Measurements from ENCODE around the gene ASCC3. TPM values are rescaled to one million over a fixed set of nuclear protein-coding genes. Genes with fewer than 3 reads are reported as not detected.

Gene ASCC3
- total and polyA plus RNA-seq, 12 donors: 3.1 to 46.2 (median 32.4) TPM

GRCh38 chr6:100880149-100880852, 828 bp downstream of the ASCC3 start:
- Histone ChIP-seq H3K4me3 (peak overlapping the region; percentile 68 to 91 (median 84)), H3K36me3 (replicated peaks in 1 of 2) (no peaks in the 10 kb centered on the region), H3K9me3 (replicated peaks in 1 of 3) (no peaks in the 10 kb centered on the region), H3K27ac (peak overlapping the region in 4 of 5 donors; percentile 89 to 95 (median 92)), H3K27me3 (no peaks in the 10 kb centered on the region), H3K4me1 (replicated peaks in 1 of 2) (peaks cover 5 to 19% of the 10 kb centered on the region in 2 donors)
- no peak for TF ChIP-seq CTCF (IDR thresholded peaks at IDR 0.05)
- TF ChIP-seq POLR2A (IDR thresholded peaks at IDR 0.05): no peak
- intact Hi-C loops (cut with DNase I): no loop called here
- DNase-seq: peak in 1 of 7 donors; percentile 13
- 3 to 4% (median 3%) methylated on average over 5 of the region's 5 CpGs for WGBS, 4 donors

DNA sequence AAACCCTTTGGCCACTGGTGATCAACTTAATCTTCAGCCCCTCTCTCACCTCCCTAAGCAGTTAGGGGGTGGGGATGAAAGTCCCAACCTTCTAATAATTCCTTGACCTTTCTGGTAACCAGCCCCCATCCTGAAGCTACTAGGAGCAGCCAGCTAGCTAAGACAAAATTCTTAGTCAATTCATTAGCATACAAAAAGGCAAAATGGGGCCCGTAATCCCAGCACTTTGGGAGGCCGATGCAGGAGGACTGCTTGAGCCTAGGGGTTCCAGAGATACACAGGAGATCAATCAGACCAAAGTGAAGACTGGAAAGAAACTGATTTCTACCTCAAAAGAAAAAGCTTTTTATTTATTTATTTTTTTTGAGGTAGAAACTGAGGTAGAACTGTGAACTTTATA, 1.8 kb downstream of the ASCC3 start:
- Histone ChIP-seq H3K4me3 (no peak overlapping the region), H3K27ac (no peak overlapping the region), H3K27me3 (no peaks in the 10 kb centered on the region), H3K9me3 (replicated peaks in 1 of 3) (no peaks in the 10 kb centered on the region), H3K36me3 (replicated peaks in 1 of 2) (no peaks in the 10 kb centered on the region), H3K4me1 (replicated peaks in 1 of 2) (peaks cover 5 to 19% of the 10 kb centered on the region in 2 donors)
- no peak for TF ChIP-seq CTCF (IDR thresholded peaks at IDR 0.05)
- no peak for TF ChIP-seq POLR2A (IDR thresholded peaks at IDR 0.05)
- 95 to 97% (median 96%) methylated on average over 2 of the region's 2 CpGs for WGBS, 4 donors
- DNase-seq: no peak
- intact Hi-C loops (cut with DNase I): loop anchor here in 1 of 2 donors (10.0 kb wide), 1 partner anchor 55 kb away; no protein-coding TSS in a partner anchor

DNA sequence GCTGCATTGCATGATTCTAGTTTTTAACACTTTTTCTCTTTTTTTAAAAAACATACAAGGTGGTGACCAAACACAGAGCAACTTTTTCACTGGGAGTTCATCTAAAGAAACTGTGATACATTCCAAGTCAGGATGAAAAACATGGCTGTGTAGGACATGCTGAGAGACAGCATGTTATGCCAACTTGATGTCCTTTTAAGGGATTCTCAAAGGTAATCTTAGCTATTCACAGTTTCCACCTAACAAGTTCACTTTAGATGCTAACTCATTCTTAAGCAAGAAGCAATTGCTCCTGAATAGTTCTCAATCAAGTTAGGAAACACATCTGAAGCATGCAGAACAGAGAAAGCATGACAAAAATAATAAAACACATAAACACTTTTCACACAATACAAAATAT, 3.3 kb downstream of the ASCC3 start:
- Histone ChIP-seq H3K4me3 (no peak overlapping the region), H3K4me1 (replicated peaks in 1 of 2) (peaks cover 5 to 19% of the 10 kb centered on the region in 2 donors), H3K9me3 (replicated peaks in 1 of 3) (no peaks in the 10 kb centered on the region), H3K36me3 (replicated peaks in 1 of 2) (no peaks in the 10 kb centered on the region), H3K27ac (no peak overlapping the region), H3K27me3 (no peaks in the 10 kb centered on the region)
- TF ChIP-seq POLR2A (IDR thresholded peaks at IDR 0.05) (no peak), CTCF (IDR thresholded peaks at IDR 0.05) (no peak)
- DNase-seq: no peak
- intact Hi-C loops (cut with DNase I): loop anchor here in 1 of 2 donors (10.0 kb wide), 1 partner anchor 53 kb away; no protein-coding TSS in a partner anchor

DNA sequence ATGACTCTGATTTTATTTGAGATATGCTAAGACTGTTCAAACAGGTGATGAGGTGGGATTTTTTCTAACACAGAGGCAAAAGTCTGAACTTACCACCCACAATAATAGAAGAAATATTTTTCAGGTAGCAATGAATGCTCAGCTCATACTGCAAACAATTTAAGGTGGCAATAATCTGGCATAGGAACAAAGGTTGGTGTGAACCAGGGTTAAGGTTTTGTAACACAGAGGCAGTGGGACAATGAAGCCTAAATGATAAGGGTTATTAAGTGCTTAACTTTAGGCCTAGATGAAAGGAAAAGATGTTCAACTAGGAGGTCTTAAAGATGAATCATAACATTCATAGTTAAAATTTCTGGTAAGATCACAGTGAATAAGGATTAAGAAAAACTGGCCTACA, 4.9 kb downstream of the ASCC3 start:
- Histone ChIP-seq H3K4me1 (replicated peaks in 1 of 2) (peaks cover 5 to 13% of the 10 kb centered on the region in 2 donors), H3K27ac (no peak overlapping the region), H3K36me3 (replicated peaks in 1 of 2) (no peaks in the 10 kb centered on the region), H3K4me3 (no peak overlapping the region), H3K27me3 (no peaks in the 10 kb centered on the region), H3K9me3 (replicated peaks in 1 of 3) (no peaks in the 10 kb centered on the region)
- TF ChIP-seq POLR2A (IDR thresholded peaks at IDR 0.05) (no peak), CTCF (IDR thresholded peaks at IDR 0.05) (no peak)
- intact Hi-C loops (cut with DNase I): loop anchor here in 1 of 2 donors (10.0 kb wide), 1 partner anchor 51 kb away; no protein-coding TSS in a partner anchor
- DNase-seq: no peak

Measured in adrenal gland (tissue), 12 donors.